ENCODE measurements around the gene L3MBTL4. TPM values are rescaled to one million over a fixed set of nuclear protein-coding genes. Genes with fewer than 3 reads are reported as not detected.

The L3MBTL4 gene
- polyA plus RNA-seq, 1 of the 3 experiments (the other 2 are of a cell fraction) = 0.02 TPM

DNA sequence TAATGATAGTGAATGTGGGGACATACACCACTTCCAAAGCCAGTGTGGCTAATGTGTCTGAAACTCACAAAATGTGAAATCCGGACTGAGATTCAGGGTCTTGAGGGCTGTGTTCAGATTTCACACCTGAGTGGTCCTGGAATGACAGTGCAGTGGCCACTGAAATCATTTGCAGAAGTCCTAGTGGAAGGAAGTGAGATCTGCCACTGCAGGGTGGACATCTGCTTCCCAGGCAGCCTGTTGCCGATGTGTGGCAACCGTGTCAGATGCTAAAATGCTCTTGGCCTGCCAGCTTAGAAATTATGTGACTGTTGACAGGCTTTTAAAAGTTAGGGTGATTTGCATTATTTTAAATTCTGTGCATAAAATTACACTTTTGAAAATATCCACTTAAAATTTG is 441.6 kb downstream of the L3MBTL4 start:
- no peaks in the 10 kb centered on the region for H3K36me3 ChIP-seq (replicated peaks in 1 of 2; ENCODE audit: control insufficient read depth in 1 of 2, insufficient read depth in 2 of 2, low read length in 1 of 2)
- H3K27ac ChIP-seq (ENCODE audit: low read depth in 2 of 2, low read length in 1 of 2) = no peak overlapping the region
- H3K79me2 ChIP-seq (ENCODE audit: insufficient read depth) = no peaks in the 10 kb centered on the region
- no peaks in the 10 kb centered on the region for H3K9me3 ChIP-seq
- no peak overlapping the region for H3K4me3 ChIP-seq (ENCODE audit: low read depth in 2 of 2, low read length in 1 of 2)
- no peak overlapping the region for H2AFZ ChIP-seq (ENCODE audit: low read depth)
- H4K20me1 ChIP-seq (ENCODE audit: insufficient read depth) = no peaks in the 10 kb centered on the region
- no peak overlapping the region for H3K4me2 ChIP-seq
- H3K4me1 ChIP-seq (ENCODE audit: control insufficient read depth in 1 of 2, insufficient read depth in 2 of 2, low read depth in 1 of 2, low read length in 1 of 2) = peaks cover 8 to 9% of the 10 kb centered on the region in 2 experiments; a peak in 2 of 4 replicates
- POLR2A ChIA-PET = no interaction called here
- H3F3A ChIP-seq (replicated peaks; ENCODE audit: insufficient read depth) = no peaks in the 10 kb centered on the region
- H3K27me3 ChIP-seq (ENCODE audit: insufficient read depth) = no peaks in the 10 kb centered on the region
- no peak for DNase-seq
- WGBS (ENCODE audit: low lambda C conversion rate) = 47% methylated on average over 2 of the region's 3 CpGs
- no peaks in the 10 kb centered on the region for H3K9me2 ChIP-seq
- CTCF ChIA-PET = interaction anchor here (1.2 kb wide), 1 partner anchor 19 kb away, joined by 3 read pairs; no protein-coding TSS in a partner anchor
- TF ChIP-seq MEF2A (IDR thresholded peaks at IDR 0.05; ENCODE audit: borderline replicate concordance, low read depth) (no peak), RCOR1 (IDR thresholded peaks at IDR 0.05; ENCODE audit: low read length) (no peak), RXRA (IDR thresholded peaks at IDR 0.05; ENCODE audit: borderline replicate concordance, low read depth) (no peak), NFIC (IDR thresholded peaks at IDR 0.05; ENCODE audit: borderline replicate concordance) (no peak), TAF1 (IDR thresholded peaks at IDR 0.05; ENCODE audit: borderline replicate concordance, low read depth, low read length) (no peak), MXI1 (IDR thresholded peaks at IDR 0.05; ENCODE audit: low read depth, low read length) (no peak), JUND (IDR thresholded peaks at IDR 0.05) (no peak), SIN3A (IDR thresholded peaks at IDR 0.05; ENCODE audit: borderline replicate concordance, low read depth, low read length) (no peak), GATA2 (CRISPR knock-in tag; IDR thresholded peaks at IDR 0.05) (no peak), ELF1 (IDR thresholded peaks at IDR 0.05) (no peak), EZH2phosphoT487 (IDR thresholded peaks at IDR 0.05; ENCODE audit: borderline replicate concordance, low read depth) (no peak), GABPA (IDR thresholded peaks at IDR 0.05; ENCODE audit: low read depth) (no peak), TEAD4 (IDR thresholded peaks at IDR 0.05; ENCODE audit: borderline replicate concordance, insufficient read depth) (no peak)
- TF ChIP-seq, protein P1, sequence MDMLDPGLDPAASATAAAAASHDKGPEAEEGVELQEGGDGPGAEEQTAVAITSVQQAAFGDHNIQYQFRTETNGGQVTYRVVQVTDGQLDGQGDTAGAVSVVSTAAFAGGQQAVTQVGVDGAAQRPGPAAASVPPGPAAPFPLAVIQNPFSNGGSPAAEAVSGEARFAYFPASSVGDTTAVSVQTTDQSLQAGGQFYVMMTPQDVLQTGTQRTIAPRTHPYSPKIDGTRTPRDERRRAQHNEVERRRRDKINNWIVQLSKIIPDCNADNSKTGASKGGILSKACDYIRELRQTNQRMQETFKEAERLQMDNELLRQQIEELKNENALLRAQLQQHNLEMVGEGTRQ (IDR thresholded peaks at IDR 0.05; ENCODE audit: borderline replicate concordance, low read depth, low read length) = no peak
- TF ChIP-seq, protein P2, sequence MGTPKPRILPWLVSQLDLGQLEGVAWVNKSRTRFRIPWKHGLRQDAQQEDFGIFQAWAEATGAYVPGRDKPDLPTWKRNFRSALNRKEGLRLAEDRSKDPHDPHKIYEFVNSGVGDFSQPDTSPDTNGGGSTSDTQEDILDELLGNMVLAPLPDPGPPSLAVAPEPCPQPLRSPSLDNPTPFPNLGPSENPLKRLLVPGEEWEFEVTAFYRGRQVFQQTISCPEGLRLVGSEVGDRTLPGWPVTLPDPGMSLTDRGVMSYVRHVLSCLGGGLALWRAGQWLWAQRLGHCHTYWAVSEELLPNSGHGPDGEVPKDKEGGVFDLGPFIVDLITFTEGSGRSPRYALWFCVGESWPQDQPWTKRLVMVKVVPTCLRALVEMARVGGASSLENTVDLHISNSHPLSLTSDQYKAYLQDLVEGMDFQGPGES (IDR thresholded peaks at IDR 0.05; ENCODE audit: low read depth, low read length) = no peak
- no peak overlapping the region for H3K9ac ChIP-seq

DNA sequence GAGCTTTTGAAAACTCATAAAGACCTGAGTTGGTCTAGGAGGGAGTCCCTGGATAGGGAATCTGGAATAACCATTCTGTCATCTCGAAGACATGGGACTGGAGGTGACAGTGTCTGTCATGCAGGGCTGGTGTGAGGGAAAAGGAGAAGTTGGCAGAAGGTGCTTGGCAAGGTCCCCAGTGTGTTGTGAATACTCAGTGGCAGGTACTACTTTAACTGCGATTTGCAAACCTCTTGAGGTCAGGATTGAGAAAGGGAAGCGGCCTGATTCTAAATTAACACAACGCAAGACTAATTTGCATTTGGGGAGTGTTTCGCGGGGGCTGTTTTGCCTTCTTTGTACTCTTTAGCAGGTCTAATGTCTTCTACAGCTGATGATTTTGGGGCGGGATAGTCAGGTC is 442.4 kb downstream of the L3MBTL4 start:
- no peaks in the 10 kb centered on the region for H4K20me1 ChIP-seq (ENCODE audit: insufficient read depth)
- no peak for TF ChIP-seq EZH2phosphoT487 (IDR thresholded peaks at IDR 0.05; ENCODE audit: borderline replicate concordance, low read depth)
- no peak for TF ChIP-seq SIN3A (IDR thresholded peaks at IDR 0.05; ENCODE audit: borderline replicate concordance, low read depth, low read length)
- TF ChIP-seq RCOR1 (IDR thresholded peaks at IDR 0.05; ENCODE audit: low read length) = no peak
- TF ChIP-seq, protein P1 (IDR thresholded peaks at IDR 0.05; ENCODE audit: borderline replicate concordance, low read depth, low read length) = no peak
- no peak for TF ChIP-seq MXI1 (IDR thresholded peaks at IDR 0.05; ENCODE audit: low read depth, low read length)
- no peak for TF ChIP-seq RAD21 (IDR thresholded peaks at IDR 0.05; ENCODE audit: low read length)
- DNase-seq = no peak
- no peak overlapping the region for H3K4me2 ChIP-seq
- no peaks in the 10 kb centered on the region for H3K27me3 ChIP-seq (ENCODE audit: insufficient read depth)
- H3K9me2 ChIP-seq = no peaks in the 10 kb centered on the region
- H3K79me2 ChIP-seq (ENCODE audit: insufficient read depth) = no peaks in the 10 kb centered on the region
- no peak overlapping the region for H2AFZ ChIP-seq (ENCODE audit: low read depth)
- H3K9ac ChIP-seq = no peak overlapping the region
- no peak overlapping the region for H3K4me3 ChIP-seq (ENCODE audit: low read depth in 2 of 2, low read length in 1 of 2)
- peaks cover 8 to 9% of the 10 kb centered on the region in 2 experiments; a peak in 2 of 4 replicates for H3K4me1 ChIP-seq (ENCODE audit: control insufficient read depth in 1 of 2, insufficient read depth in 2 of 2, low read depth in 1 of 2, low read length in 1 of 2)
- 60% methylated on average over 7 of the region's 7 CpGs for WGBS (ENCODE audit: low lambda C conversion rate)
- ChIA-PET POLR2A (no interaction called here), CTCF (interaction anchor here (0.9 kb wide), 1 partner anchor 429 kb away, joined by 4 read pairs; no protein-coding TSS in a partner anchor)
- no peak overlapping the region for H3K27ac ChIP-seq (ENCODE audit: low read depth in 2 of 2, low read length in 1 of 2)
- H3K36me3 ChIP-seq (replicated peaks in 1 of 2; ENCODE audit: control insufficient read depth in 1 of 2, insufficient read depth in 2 of 2, low read length in 1 of 2) = no peaks in the 10 kb centered on the region
- H3K9me3 ChIP-seq = no peaks in the 10 kb centered on the region
- H3F3A ChIP-seq (replicated peaks; ENCODE audit: insufficient read depth) = no peaks in the 10 kb centered on the region

All from SK-N-SH (cell line).